Epithelial cell of esophagus (primary cell): ENCODE measurements around the gene PRKG1.
A peak's percentile ranks its signal among the peaks of the same experiment; 100 is the strongest.

ENCODE experiments used
- DNase-seq: peaks from one replicate; pipeline ENCODE4 v3.0.0; 2010; ENCODE audit warnings: low read depth
- H3K4me3 ChIP-seq: 2 replicates; pipeline ENCODE4 v1.5.1; 2011; ENCODE audit warnings: mild to moderate bottlenecking, low read length, control low read depth
- CTCF ChIP-seq: IDR thresholded peaks from 2 replicates; pipeline ENCODE4 v1.5.1; 2011; ENCODE audit warnings: low read depth, mild to moderate bottlenecking, low read length, control low read depth, inconsistent platforms; ENCODE audit not compliant: insufficient read depth; ENCODE audit errors: missing control alignments

Gene PRKG1

GRCh38 chr10:51397695-51398094 lies 323.4 kb downstream of the PRKG1 start:
- no peak overlapping the region for H3K4me3 ChIP-seq

GRCh38 chr10:51399840-51400239 lies 325.6 kb downstream of the PRKG1 start:
- DNase-seq, result peak; percentile 13
- TF ChIP-seq CTCF, result no peak

More at GRCh38 chr10:51397695-51398094, 323.4 kb downstream of the PRKG1 start:
- TF ChIP-seq CTCF, result peak; percentile 19
- peak; percentile 88 for DNase-seq

GRCh38 chr10:51400392-51401096 lies 326.3 kb downstream of the PRKG1 start:
- no peak overlapping the region for H3K4me3 ChIP-seq
- no peak for TF ChIP-seq CTCF
- DNase-seq, result no peak

More at GRCh38 chr10:51399840-51400239, 325.6 kb downstream of the PRKG1 start:
- H3K4me3 ChIP-seq, result no peak overlapping the region

- H3K4me3 ChIP-seq, result no peak overlapping the region
- no peak for TF ChIP-seq CTCF
- no peak for DNase-seq
These were observed 329.2 kb downstream of the PRKG1 start for GRCh38 chr10:51403521-51403920.

GRCh38 chr10:51405580-51406351 lies 331.5 kb downstream of the PRKG1 start:
- no peak overlapping the region for H3K4me3 ChIP-seq
- no peak for TF ChIP-seq CTCF
- peak; percentile 37 for DNase-seq

GRCh38 chr10:51406581-51406980 lies 332.3 kb downstream of the PRKG1 start:
- no peak for DNase-seq
- no peak for TF ChIP-seq CTCF
- no peak overlapping the region for H3K4me3 ChIP-seq

GRCh38 chr10:51416494-51416893 lies 342.2 kb downstream of the PRKG1 start:
- H3K4me3 ChIP-seq, result no peak overlapping the region
- DNase-seq, result no peak
- no peak for TF ChIP-seq CTCF
